ENCODE results near the gene GRIA4. TPM values are rescaled to one million over a fixed set of nuclear protein-coding genes. Genes with fewer than 3 reads are reported as not detected.

The GRIA4 gene
- total and polyA plus RNA-seq, 4 donors: 49.0 to 206 (median 104) TPM

DNA sequence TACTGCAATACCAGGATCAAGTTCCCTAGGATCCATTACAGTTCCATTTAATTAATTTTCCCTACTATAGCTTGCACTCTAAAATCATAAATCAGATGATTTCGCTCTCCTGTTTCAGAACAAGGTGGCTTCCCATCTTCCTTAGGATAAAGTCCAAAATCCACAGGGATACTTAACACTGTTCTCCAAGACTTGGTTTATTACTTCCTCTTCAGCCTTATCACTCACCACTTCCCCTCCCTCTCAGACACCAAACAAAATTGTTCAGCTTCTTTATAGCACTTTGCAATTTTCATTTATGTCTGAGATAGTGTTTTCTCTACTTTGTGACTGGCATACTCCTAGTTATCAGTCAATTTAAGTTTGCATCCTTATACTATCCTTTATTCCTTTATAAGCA is 124.6 kb downstream of the GRIA4 start:
- no peaks in the 10 kb centered on the region for H3K9me3 ChIP-seq (ENCODE audit: control insufficient read depth, insufficient read depth, low read length)
- WGBS (ENCODE audit: insufficient coverage): 92% methylated on average over 1 of the region's 1 CpG
- H3K4me3 ChIP-seq (ENCODE audit: low read depth, low read length): no peak overlapping the region
- H3K27me3 ChIP-seq (ENCODE audit: control insufficient read depth, insufficient read depth, low read length): no peaks in the 10 kb centered on the region
- DNase-seq (ENCODE audit: low read depth in 4 of 6, low spot score in 6 of 6): no peak
- H3K4me1 ChIP-seq (ENCODE audit: control insufficient read depth, insufficient read depth, low read length): no peaks in the 10 kb centered on the region
- no peaks in the 10 kb centered on the region for H3K36me3 ChIP-seq (ENCODE audit: control insufficient read depth, insufficient read depth, low read length)
- H3K27ac ChIP-seq (ENCODE audit: low read depth, low read length): no peak overlapping the region

DNA sequence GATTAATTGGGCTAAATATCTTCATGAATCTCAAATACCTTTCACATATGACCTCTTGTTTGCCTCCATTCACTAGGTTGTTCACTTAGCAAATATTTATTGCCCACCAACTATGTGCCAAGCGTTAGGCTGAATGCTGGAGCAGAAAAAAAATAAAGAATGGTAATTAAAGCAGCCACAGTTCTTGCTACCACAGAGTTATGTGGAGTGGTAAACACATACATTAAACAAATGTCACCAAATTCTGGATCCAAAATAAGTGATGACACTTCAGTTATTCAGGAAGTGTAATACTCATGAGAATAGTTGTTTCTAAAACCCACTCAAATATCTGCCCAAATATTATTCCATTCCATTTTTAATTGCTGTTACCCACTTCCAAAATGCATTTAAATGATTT is 128.4 kb downstream of the GRIA4 start:
- no peaks in the 10 kb centered on the region for H3K4me1 ChIP-seq (ENCODE audit: control insufficient read depth, insufficient read depth, low read length)
- no peaks in the 10 kb centered on the region for H3K27me3 ChIP-seq (ENCODE audit: control insufficient read depth, insufficient read depth, low read length)
- WGBS (ENCODE audit: insufficient coverage): no CpG with 5 or more reads among the region's 1 CpG
- no peak overlapping the region for H3K4me3 ChIP-seq (ENCODE audit: low read depth, low read length)
- H3K9me3 ChIP-seq (ENCODE audit: control insufficient read depth, insufficient read depth, low read length): no peaks in the 10 kb centered on the region
- no peaks in the 10 kb centered on the region for H3K36me3 ChIP-seq (ENCODE audit: control insufficient read depth, insufficient read depth, low read length)
- H3K27ac ChIP-seq (ENCODE audit: low read depth, low read length): no peak overlapping the region
- DNase-seq (ENCODE audit: low read depth in 4 of 6, low spot score in 6 of 6): peak in 2 of 6 donors; percentile 43 to 54

DNA sequence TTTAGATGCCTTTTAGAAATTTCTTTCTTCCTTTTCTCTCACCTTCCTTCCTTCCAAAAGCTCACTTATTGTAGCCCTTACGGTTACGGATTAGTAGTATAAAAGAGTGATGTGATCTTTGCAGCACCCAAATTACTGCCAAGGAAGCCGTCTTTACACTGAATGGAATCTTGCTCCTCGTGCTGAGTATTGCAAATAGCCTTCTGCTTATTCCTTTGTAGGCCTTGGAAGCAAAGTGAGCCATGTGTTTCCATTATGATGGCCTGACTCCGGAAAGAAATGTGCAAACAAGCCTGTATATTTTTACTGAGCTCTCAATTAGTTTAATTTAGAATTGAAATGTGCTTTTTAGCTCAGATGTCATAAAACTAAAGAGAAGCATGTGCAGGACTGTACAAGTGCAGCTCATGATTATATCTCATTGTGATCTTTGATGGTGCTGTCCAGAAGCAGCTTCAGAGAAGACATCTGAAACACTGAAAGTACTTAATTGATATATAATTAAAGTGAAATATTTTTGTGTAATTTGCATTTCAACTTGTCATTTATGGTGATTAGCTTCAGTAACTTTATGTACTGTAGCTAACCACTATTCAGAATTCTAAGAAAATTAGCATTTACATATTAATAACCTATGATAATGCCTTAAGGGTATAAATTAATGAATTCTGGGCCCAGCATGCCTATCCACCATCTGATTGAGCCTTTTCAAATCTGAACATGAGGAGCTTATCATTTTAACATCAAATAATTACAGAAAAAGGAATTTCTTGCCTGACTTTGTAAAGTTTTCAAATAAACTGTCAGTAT is 129.3 kb downstream of the GRIA4 start:
- no peaks in the 10 kb centered on the region for H3K4me1 ChIP-seq (ENCODE audit: control insufficient read depth, insufficient read depth, low read length)
- H3K27me3 ChIP-seq (ENCODE audit: control insufficient read depth, insufficient read depth, low read length): no peaks in the 10 kb centered on the region
- peak; percentile 20 to 92 (median 48) for DNase-seq (ENCODE audit: low read depth in 4 of 6, low spot score in 6 of 6)
- H3K4me3 ChIP-seq (ENCODE audit: low read depth, low read length): no peak overlapping the region
- H3K9me3 ChIP-seq (ENCODE audit: control insufficient read depth, insufficient read depth, low read length): no peaks in the 10 kb centered on the region
- no peaks in the 10 kb centered on the region for H3K36me3 ChIP-seq (ENCODE audit: control insufficient read depth, insufficient read depth, low read length)
- 23% methylated on average over 2 of the region's 5 CpGs for WGBS (ENCODE audit: insufficient coverage)
- no peak overlapping the region for H3K27ac ChIP-seq (ENCODE audit: low read depth, low read length)

DNA sequence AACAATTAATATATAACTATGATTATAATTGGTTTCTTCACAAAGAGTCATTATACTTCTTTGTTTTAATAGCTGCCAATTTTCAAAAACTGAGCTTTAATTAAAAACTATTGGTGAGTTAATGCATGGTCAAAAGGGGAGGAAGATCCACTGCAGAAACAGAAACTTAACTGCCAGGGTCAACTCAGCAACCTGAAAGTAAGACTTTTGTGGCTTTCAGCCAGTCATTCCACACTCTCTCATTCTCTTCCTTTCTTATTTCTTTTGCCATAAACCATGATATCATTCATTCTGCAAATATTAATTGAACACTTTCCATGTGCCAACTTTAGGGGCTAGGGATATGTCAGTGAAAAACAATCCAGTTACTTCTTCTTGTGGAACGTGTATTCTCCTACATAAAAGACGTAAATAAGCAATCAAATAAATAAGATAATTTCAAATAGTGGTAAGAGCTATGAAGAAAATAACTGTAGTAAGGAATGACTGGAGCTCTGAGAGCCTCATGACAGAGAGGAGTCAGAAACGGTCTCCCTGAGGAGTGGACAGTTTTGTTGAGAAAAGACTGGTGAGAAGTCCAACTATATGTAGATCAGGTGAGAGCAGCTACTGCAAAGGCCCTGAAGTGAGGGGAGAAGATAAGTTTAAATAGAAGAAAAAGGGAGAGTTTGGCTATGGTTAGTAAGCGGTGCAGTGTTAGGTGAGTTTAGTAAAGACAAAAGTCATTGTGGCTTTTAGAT is 130.5 kb downstream of the GRIA4 start:
- 97% methylated on average over 2 of the region's 4 CpGs for WGBS (ENCODE audit: insufficient coverage)
- no peaks in the 10 kb centered on the region for H3K9me3 ChIP-seq (ENCODE audit: control insufficient read depth, insufficient read depth, low read length)
- no peaks in the 10 kb centered on the region for H3K27me3 ChIP-seq (ENCODE audit: control insufficient read depth, insufficient read depth, low read length)
- no peak overlapping the region for H3K4me3 ChIP-seq (ENCODE audit: low read depth, low read length)
- H3K36me3 ChIP-seq (ENCODE audit: control insufficient read depth, insufficient read depth, low read length): no peaks in the 10 kb centered on the region
- H3K4me1 ChIP-seq (ENCODE audit: control insufficient read depth, insufficient read depth, low read length): no peaks in the 10 kb centered on the region
- no peak overlapping the region for H3K27ac ChIP-seq (ENCODE audit: low read depth, low read length)
- DNase-seq (ENCODE audit: low read depth in 4 of 6, low spot score in 6 of 6): no peak

DNA sequence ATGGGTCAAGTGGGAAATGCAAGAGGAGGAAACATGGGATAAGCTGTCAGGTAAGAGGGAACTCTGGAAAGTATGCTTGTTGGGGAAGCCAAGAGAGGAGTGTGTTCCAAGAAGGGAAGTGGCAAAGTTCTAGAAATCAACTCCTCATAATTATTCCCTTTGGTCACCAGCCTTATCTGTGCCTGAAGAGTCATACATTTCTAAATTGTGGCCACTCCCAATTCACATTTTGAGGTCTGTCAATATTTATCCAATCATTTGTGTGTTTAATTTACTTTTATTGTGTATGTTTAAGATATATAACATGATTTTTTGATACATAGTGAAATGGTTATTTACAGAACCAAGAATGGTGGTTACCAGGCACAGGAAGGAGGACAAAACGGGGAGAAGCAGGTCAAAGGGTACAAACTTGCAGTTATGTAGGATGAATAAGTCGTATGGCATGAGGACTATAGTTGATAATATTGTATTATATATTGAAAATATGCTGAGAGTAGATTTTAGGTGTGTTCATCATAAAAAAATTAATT is 131.7 kb downstream of the GRIA4 start:
- DNase-seq (ENCODE audit: low read depth in 4 of 6, low spot score in 6 of 6): no peak
- no peaks in the 10 kb centered on the region for H3K36me3 ChIP-seq (ENCODE audit: control insufficient read depth, insufficient read depth, low read length)
- WGBS (ENCODE audit: insufficient coverage): no CpG with 5 or more reads among the region's 2 CpGs

DNA sequence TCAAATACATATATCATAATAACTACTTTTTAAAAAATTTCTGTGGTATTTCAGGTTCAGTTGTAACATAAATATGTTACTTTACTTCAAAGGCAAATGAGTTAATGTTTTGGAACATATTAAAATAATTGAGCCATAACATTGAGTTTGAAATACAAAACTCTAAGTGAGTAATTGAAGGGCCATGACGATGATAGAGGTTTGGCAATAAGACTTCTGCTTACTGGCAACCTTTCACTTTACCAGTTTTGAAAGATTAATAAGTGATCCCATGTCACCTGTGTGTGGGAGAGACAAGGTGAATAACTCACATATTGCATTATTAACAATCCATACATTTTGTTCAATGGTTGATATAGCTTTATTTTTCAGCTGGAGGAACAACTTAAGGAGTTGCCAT is 144.4 kb downstream of the GRIA4 start:
- DNase-seq (ENCODE audit: low read depth in 4 of 6, low spot score in 6 of 6): no peak
- no peak overlapping the region for H3K4me3 ChIP-seq (ENCODE audit: low read depth, low read length)
- no peaks in the 10 kb centered on the region for H3K27me3 ChIP-seq (ENCODE audit: control insufficient read depth, insufficient read depth, low read length)
- no peak overlapping the region for H3K27ac ChIP-seq (ENCODE audit: low read depth, low read length)
- no peaks in the 10 kb centered on the region for H3K36me3 ChIP-seq (ENCODE audit: control insufficient read depth, insufficient read depth, low read length)
- H3K4me1 ChIP-seq (ENCODE audit: control insufficient read depth, insufficient read depth, low read length): no peaks in the 10 kb centered on the region
- no CpG with 5 or more reads among the region's 1 CpG for WGBS (ENCODE audit: insufficient coverage)
- no peaks in the 10 kb centered on the region for H3K9me3 ChIP-seq (ENCODE audit: control insufficient read depth, insufficient read depth, low read length)

More for the DNA sequence above, 131.7 kb downstream of the GRIA4 start:
- Histone ChIP-seq H3K9me3 (ENCODE audit: control insufficient read depth, insufficient read depth, low read length) (no peaks in the 10 kb centered on the region), H3K27ac (ENCODE audit: low read depth, low read length) (no peak overlapping the region), H3K4me1 (ENCODE audit: control insufficient read depth, insufficient read depth, low read length) (no peaks in the 10 kb centered on the region), H3K4me3 (ENCODE audit: low read depth, low read length) (no peak overlapping the region), H3K27me3 (ENCODE audit: control insufficient read depth, insufficient read depth, low read length) (no peaks in the 10 kb centered on the region)

DNA sequence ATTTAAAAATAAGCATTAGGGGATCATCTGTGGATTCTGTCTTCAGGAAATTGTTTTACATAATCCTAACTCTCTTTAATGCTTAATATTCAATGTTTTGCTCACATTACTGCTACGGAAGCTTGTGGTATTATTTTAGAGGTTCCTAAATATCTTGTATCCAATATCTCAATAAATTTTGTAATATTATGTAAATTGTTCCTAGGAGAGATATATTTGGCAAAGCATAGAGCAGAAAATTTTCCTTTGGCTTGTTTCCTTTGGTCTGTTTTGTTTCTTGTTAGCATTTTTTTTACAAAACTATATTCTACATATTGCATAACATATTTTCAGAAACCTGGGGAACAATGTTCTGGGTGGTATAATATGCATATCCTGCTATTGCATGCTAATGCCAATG is 144.8 kb downstream of the GRIA4 start:
- no peak for DNase-seq (ENCODE audit: low read depth in 4 of 6, low spot score in 6 of 6)
- Histone ChIP-seq H3K9me3 (ENCODE audit: control insufficient read depth, insufficient read depth, low read length) (no peaks in the 10 kb centered on the region), H3K4me3 (ENCODE audit: low read depth, low read length) (no peak overlapping the region), H3K27me3 (ENCODE audit: control insufficient read depth, insufficient read depth, low read length) (no peaks in the 10 kb centered on the region), H3K36me3 (ENCODE audit: control insufficient read depth, insufficient read depth, low read length) (no peaks in the 10 kb centered on the region), H3K4me1 (ENCODE audit: control insufficient read depth, insufficient read depth, low read length) (no peaks in the 10 kb centered on the region), H3K27ac (ENCODE audit: low read depth, low read length) (no peak overlapping the region)
- WGBS (ENCODE audit: insufficient coverage): no CpG with 5 or more reads among the region's 1 CpG

DNA sequence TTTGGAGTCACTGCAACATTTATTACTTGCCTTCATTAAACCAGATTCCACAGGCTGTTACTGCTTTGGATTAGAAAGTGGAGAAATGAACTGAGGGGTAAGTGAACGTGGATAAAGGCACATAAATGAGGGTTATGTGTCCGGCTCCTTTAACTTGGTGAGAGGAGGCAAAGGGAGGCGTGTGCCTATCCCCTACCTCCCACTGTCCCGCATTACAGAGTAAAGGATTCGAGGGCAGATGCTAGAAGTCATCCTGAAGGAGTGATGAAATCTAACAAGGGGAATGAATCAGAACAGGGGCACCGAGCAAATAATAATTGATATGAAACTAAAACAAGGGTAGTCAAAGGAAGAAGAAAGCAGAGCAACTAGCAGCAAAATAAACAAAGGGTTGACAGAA is 147.2 kb downstream of the GRIA4 start:
- Histone ChIP-seq H3K36me3 (ENCODE audit: control insufficient read depth, insufficient read depth, low read length) (no peaks in the 10 kb centered on the region), H3K4me1 (ENCODE audit: control insufficient read depth, insufficient read depth, low read length) (no peaks in the 10 kb centered on the region), H3K27ac (ENCODE audit: low read depth, low read length) (no peak overlapping the region), H3K4me3 (ENCODE audit: low read depth, low read length) (no peak overlapping the region), H3K27me3 (ENCODE audit: control insufficient read depth, insufficient read depth, low read length) (no peaks in the 10 kb centered on the region), H3K9me3 (ENCODE audit: control insufficient read depth, insufficient read depth, low read length) (no peaks in the 10 kb centered on the region)
- 52% methylated on average over 3 of the region's 6 CpGs for WGBS (ENCODE audit: insufficient coverage)
- DNase-seq (ENCODE audit: low read depth in 4 of 6, low spot score in 6 of 6): no peak

DNA sequence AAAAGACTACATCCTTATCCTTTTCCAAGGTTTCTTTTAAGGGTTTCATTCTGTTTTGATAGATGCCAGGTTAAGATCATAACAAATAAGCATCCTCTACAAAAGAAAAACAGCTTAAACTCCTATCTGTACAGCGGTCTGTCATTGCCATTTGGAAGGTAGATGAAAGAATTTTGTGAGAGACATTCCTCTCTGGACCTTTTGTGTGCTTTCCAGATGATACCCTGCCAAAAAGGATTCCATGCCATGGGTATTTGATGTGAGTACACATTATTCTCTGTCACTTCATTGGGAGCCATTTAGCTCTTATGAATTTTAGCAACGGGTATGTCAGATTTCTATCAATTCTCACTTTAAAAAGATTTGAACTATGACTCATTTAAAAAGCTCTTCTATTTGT is 153.7 kb downstream of the GRIA4 start:
- H3K4me3 ChIP-seq (ENCODE audit: low read depth, low read length): no peak overlapping the region
- H3K4me1 ChIP-seq (ENCODE audit: control insufficient read depth, insufficient read depth, low read length): no peaks in the 10 kb centered on the region
- no peaks in the 10 kb centered on the region for H3K36me3 ChIP-seq (ENCODE audit: control insufficient read depth, insufficient read depth, low read length)
- H3K27me3 ChIP-seq (ENCODE audit: control insufficient read depth, insufficient read depth, low read length): no peaks in the 10 kb centered on the region
- no CpG with 5 or more reads among the region's 2 CpGs for WGBS (ENCODE audit: insufficient coverage)
- no peaks in the 10 kb centered on the region for H3K9me3 ChIP-seq (ENCODE audit: control insufficient read depth, insufficient read depth, low read length)
- DNase-seq (ENCODE audit: low read depth in 4 of 6, low spot score in 6 of 6): peak in 1 of 6 donors; percentile 40
- no peak overlapping the region for H3K27ac ChIP-seq (ENCODE audit: low read depth, low read length)

Data from spinal cord (tissue), 10 donors.